ENCODE data around the gene TDRD12.

The TDRD12 gene

GRCh38 chr19:32874605-32875004, 155.0 kb downstream of the TDRD12 start:
- no peak for TF ChIP-seq REST (IDR thresholded peaks at IDR 0.05; ENCODE audit: insufficient read depth in 1 of 2, low read depth in 2 of 2, low read length in 2 of 2)
- TF ChIP-seq POLR2AphosphoS5 (IDR thresholded peaks at IDR 0.05; ENCODE audit: low read depth, low read length): no peak
- TF ChIP-seq TAF1 (IDR thresholded peaks at IDR 0.05; ENCODE audit: borderline replicate concordance, insufficient read depth, low read length): no peak
- no peak for TF ChIP-seq SIN3A (IDR thresholded peaks at IDR 0.05; ENCODE audit: borderline replicate concordance, insufficient read depth, low read length)
- TF ChIP-seq FOXP2 (optimal IDR thresholded peaks at IDR 0.05; ENCODE audit: borderline replicate concordance, extremely low read depth, extremely low read length, insufficient read depth): no peak

GRCh38 chr19:32875428-32875827, 155.9 kb downstream of the TDRD12 start:
- no peak for TF ChIP-seq TAF1 (IDR thresholded peaks at IDR 0.05; ENCODE audit: borderline replicate concordance, insufficient read depth, low read length)
- TF ChIP-seq FOXP2 (optimal IDR thresholded peaks at IDR 0.05; ENCODE audit: borderline replicate concordance, extremely low read depth, extremely low read length, insufficient read depth): no peak
- no peak for TF ChIP-seq SIN3A (IDR thresholded peaks at IDR 0.05; ENCODE audit: borderline replicate concordance, insufficient read depth, low read length)
- no peak for TF ChIP-seq POLR2AphosphoS5 (IDR thresholded peaks at IDR 0.05; ENCODE audit: low read depth, low read length)
- no peak for TF ChIP-seq REST (IDR thresholded peaks at IDR 0.05; ENCODE audit: insufficient read depth in 1 of 2, low read depth in 2 of 2, low read length in 2 of 2)

- no peak for TF ChIP-seq REST (IDR thresholded peaks at IDR 0.05; ENCODE audit: insufficient read depth in 1 of 2, low read depth in 2 of 2, low read length in 2 of 2)
- TF ChIP-seq SIN3A (IDR thresholded peaks at IDR 0.05; ENCODE audit: borderline replicate concordance, insufficient read depth, low read length): no peak
- no peak for TF ChIP-seq FOXP2 (optimal IDR thresholded peaks at IDR 0.05; ENCODE audit: borderline replicate concordance, extremely low read depth, extremely low read length, insufficient read depth)
These were observed 156.8 kb downstream of the TDRD12 start for GRCh38 chr19:32876236-32876918.

GRCh38 chr19:32876919-32877285, 157.3 kb downstream of the TDRD12 start:
- TF ChIP-seq FOXP2 (optimal IDR thresholded peaks at IDR 0.05; ENCODE audit: borderline replicate concordance, extremely low read depth, extremely low read length, insufficient read depth): no peak
- no peak for TF ChIP-seq SIN3A (IDR thresholded peaks at IDR 0.05; ENCODE audit: borderline replicate concordance, insufficient read depth, low read length)
- TF ChIP-seq POLR2AphosphoS5 (IDR thresholded peaks at IDR 0.05; ENCODE audit: low read depth, low read length): no peak
- no peak for TF ChIP-seq TAF1 (IDR thresholded peaks at IDR 0.05; ENCODE audit: borderline replicate concordance, insufficient read depth, low read length)
- TF ChIP-seq REST (IDR thresholded peaks at IDR 0.05; ENCODE audit: insufficient read depth in 1 of 2, low read depth in 2 of 2, low read length in 2 of 2): no peak
